ENCODE measurements around the gene ACACA.
A peak's percentile ranks its signal among the peaks of the same experiment; 100 is the strongest.

The ACACA gene

DNA sequence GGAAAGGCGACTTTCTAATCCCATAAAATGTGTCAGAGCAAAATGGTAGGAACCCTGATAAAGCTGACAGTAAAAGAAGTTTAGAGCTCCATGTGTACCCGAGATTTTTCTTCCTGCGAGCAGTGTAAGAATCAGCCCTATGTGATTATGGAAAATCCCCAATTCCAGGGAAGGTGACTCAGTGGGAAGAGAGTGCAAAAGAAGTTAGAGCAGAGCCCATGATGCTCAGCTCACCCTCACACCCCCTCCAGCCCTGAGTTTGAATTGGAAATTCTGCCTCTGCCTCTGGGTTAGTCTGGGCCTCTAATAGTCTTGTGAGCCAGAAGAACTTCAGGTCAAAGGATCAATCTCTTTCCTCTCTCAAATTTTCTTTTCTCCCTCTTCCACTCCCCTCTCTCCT, 18.4 kb downstream of the ACACA start:
- in situ Hi-C loops (cut with HindIII; ENCODE audit: low pct_unique_long_range_greater_than_20kb, low sequenced_read_pairs) = no loop called here
- TF ChIP-seq JUND (IDR thresholded peaks at IDR 0.05; ENCODE audit: low read depth) = no peak
- DNase-seq (ENCODE audit: low read depth in 1 of 2, low spot score in 1 of 2) = no peak

- in situ Hi-C loops (cut with HindIII; ENCODE audit: low pct_unique_long_range_greater_than_20kb, low sequenced_read_pairs) = no loop called here
- no peak for DNase-seq (ENCODE audit: low read depth in 1 of 2, low spot score in 1 of 2)
- TF ChIP-seq JUND (IDR thresholded peaks at IDR 0.05; ENCODE audit: low read depth) = no peak
Measured at GRCh38 chr17:37386462-37386861, 20.2 kb downstream of the ACACA start.

GRCh38 chr17:37385474-37385990, 21.1 kb downstream of the ACACA start:
- DNase-seq (ENCODE audit: low read depth in 1 of 2, low spot score in 1 of 2) = no peak
- in situ Hi-C loops (cut with HindIII; ENCODE audit: low pct_unique_long_range_greater_than_20kb, low sequenced_read_pairs) = no loop called here
- no peak for TF ChIP-seq JUND (IDR thresholded peaks at IDR 0.05; ENCODE audit: low read depth)

- in situ Hi-C loops (cut with HindIII; ENCODE audit: low pct_unique_long_range_greater_than_20kb, low sequenced_read_pairs) = no loop called here
- TF ChIP-seq JUND (IDR thresholded peaks at IDR 0.05; ENCODE audit: low read depth) = no peak
- DNase-seq (ENCODE audit: low read depth in 1 of 2, low spot score in 1 of 2) = no peak
Measured at GRCh38 chr17:37384560-37385149, 22.0 kb downstream of the ACACA start.

GRCh38 chr17:37382056-37382455, 24.6 kb downstream of the ACACA start:
- TF ChIP-seq JUND (IDR thresholded peaks at IDR 0.05; ENCODE audit: low read depth) = no peak
- no peak for DNase-seq (ENCODE audit: low read depth in 1 of 2, low spot score in 1 of 2)
- in situ Hi-C loops (cut with HindIII; ENCODE audit: low pct_unique_long_range_greater_than_20kb, low sequenced_read_pairs) = no loop called here

GRCh38 chr17:37375706-37376105, 30.9 kb downstream of the ACACA start, which contains the start of gene C17orf78:
Gene C17orf78 (plus strand): TSS chr17:37375985. CDS start chr17:37376093, 108 bp downstream.
- in situ Hi-C loops (cut with HindIII; ENCODE audit: low pct_unique_long_range_greater_than_20kb, low sequenced_read_pairs) = no loop called here
- TF ChIP-seq JUND (IDR thresholded peaks at IDR 0.05; ENCODE audit: low read depth) = no peak
- DNase-seq (ENCODE audit: low read depth in 1 of 2, low spot score in 1 of 2) = no peak

DNA sequence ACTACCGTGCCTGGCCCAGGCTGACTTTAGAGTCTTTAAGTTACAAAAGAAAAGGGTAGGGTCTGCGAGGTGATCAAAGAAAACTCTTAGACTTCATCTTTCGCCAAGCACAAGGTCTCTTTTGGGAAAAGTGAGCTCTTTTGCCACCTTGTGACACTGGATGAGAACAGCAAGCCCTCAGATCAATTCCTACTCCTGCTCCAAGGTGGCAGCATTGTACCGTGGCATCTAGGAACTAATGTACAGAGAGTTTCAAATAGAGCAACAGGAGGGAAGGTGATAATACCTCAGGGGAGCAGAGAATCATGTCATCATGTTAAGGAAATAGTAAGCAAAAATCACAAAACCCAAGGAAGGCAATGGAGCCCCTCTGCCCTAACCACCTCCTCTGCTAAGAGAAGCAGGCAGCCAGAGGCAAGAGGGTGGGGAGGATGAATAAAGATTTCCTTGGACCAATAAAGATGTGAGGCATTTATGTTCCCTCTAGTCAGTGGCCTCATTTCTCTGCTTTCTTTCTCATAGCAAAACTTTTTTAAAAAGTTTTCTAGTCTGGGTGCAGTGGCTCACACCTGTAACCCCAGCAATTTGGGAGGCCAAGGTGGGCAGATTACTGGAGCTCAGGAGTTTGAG, 33.0 kb downstream of the ACACA start:
- no peak for TF ChIP-seq JUND (IDR thresholded peaks at IDR 0.05; ENCODE audit: low read depth)
- peak; percentile 51 to 95 for DNase-seq (ENCODE audit: low read depth in 1 of 2, low spot score in 1 of 2)
- in situ Hi-C loops (cut with HindIII; ENCODE audit: low pct_unique_long_range_greater_than_20kb, low sequenced_read_pairs) = no loop called here

DNA sequence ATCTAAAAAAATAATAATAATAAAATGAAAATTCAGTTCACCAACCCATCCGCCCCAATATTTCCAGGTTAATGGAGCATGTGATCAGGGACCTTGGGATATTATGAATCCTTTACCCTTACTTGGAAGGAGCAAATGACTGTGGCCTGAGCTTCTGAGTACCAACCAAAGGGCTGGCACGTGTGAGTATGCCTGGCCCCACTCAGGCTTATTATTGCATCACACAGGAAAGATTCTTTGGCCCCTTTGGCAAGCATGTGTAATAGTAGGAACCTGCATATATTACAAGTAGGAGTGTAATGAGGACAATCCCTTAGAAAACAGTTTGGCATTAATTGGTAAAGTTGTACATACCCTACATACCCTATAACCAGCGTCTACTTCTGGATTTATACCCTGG, 38.1 kb downstream of the ACACA start:
- DNase-seq (ENCODE audit: low read depth in 1 of 2, low spot score in 1 of 2) = no peak
- in situ Hi-C loops (cut with HindIII; ENCODE audit: low pct_unique_long_range_greater_than_20kb, low sequenced_read_pairs) = no loop called here
- TF ChIP-seq JUND (IDR thresholded peaks at IDR 0.05; ENCODE audit: low read depth) = no peak

GRCh38 chr17:37365589-37365988, 41.0 kb downstream of the ACACA start:
- no peak for TF ChIP-seq JUND (IDR thresholded peaks at IDR 0.05; ENCODE audit: low read depth)
- in situ Hi-C loops (cut with HindIII; ENCODE audit: low pct_unique_long_range_greater_than_20kb, low sequenced_read_pairs) = no loop called here
- no peak for DNase-seq (ENCODE audit: low read depth in 1 of 2, low spot score in 1 of 2)

DNA sequence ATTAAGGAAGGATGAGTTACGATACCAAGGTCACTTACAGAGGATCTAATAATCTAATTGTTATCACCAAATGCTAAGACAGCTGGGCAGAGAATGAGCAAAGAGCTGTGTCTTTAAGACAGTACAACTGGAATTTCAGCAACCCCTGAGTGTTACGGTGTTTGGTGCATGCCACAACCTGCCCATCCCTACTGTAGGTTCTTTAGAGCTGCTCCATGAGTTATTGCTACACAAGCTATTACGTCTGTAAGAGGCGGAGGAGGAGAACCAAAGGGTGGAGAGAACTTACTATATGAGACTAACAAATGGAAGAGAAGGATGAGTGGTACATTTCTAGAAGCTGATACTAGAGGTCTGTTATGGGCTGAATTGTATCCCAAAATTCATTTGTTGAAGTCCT, 45.1 kb downstream of the ACACA start:
- in situ Hi-C loops (cut with HindIII; ENCODE audit: low pct_unique_long_range_greater_than_20kb, low sequenced_read_pairs) = no loop called here
- TF ChIP-seq JUND (IDR thresholded peaks at IDR 0.05; ENCODE audit: low read depth) = no peak
- peak; percentile 39 to 64 for DNase-seq (ENCODE audit: low read depth in 1 of 2, low spot score in 1 of 2)

- in situ Hi-C loops (cut with HindIII; ENCODE audit: low pct_unique_long_range_greater_than_20kb, low sequenced_read_pairs) = no loop called here
- DNase-seq (ENCODE audit: low read depth in 1 of 2, low spot score in 1 of 2) = no peak
- no peak for TF ChIP-seq JUND (IDR thresholded peaks at IDR 0.05; ENCODE audit: low read depth)
Measured at GRCh38 chr17:37360632-37361031, 46.0 kb downstream of the ACACA start.

GRCh38 chr17:37359682-37360188, 46.9 kb downstream of the ACACA start:
- no peak for TF ChIP-seq JUND (IDR thresholded peaks at IDR 0.05; ENCODE audit: low read depth)
- in situ Hi-C loops (cut with HindIII; ENCODE audit: low pct_unique_long_range_greater_than_20kb, low sequenced_read_pairs) = no loop called here
- no peak for DNase-seq (ENCODE audit: low read depth in 1 of 2, low spot score in 1 of 2)
